Glomerular visceral epithelial cell (primary cell): Measurements from ENCODE around the gene PYY.
A peak's percentile ranks its signal among the peaks of the same experiment; 100 is the strongest.
"Not testable (repeated sequence)": the region's sequence is repeated elsewhere in the genome, so short reads cannot be mapped to it uniquely, and the experiment has no call there.

Experiments
- DNase-seq: peaks from one replicate; pipeline ENCODE4 v3.0.0-alpha.2; 2016; ENCODE audit errors: extremely low spot score

The PYY gene

DNA sequence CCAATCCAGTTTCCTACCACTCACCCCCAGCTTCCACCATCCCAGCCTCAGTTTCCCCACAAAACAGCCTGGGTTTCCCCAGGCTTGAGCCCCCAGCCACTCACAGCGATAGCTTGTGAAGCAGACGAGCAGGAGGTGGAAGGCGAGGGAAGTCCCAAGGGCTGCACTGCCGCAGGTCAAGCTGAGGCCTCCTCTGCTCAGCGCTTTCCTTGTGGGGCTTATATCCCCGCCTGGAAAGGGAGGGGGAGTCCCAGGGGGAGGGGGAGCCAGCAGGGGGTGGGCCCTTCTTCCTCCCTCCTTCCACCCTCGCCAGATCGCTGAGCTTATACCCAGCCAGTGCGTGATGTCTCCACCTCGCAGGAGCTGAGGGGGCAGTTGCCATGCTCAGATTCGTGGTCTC is at the start of gene PYY:
Gene PYY (minus strand): TSS at position 195 of the 400 bp plus-strand sequence. CDS start 457 bp downstream, outside the sequence.
- no peak for DNase-seq

GRCh38 chr17:44002141-44002848 is 48.6 kb upstream of the PYY start:
- DNase-seq, result no peak

- no peak for DNase-seq
Observed at GRCh38 chr17:44001461-44001920, 47.8 kb upstream of the PYY start.

DNA sequence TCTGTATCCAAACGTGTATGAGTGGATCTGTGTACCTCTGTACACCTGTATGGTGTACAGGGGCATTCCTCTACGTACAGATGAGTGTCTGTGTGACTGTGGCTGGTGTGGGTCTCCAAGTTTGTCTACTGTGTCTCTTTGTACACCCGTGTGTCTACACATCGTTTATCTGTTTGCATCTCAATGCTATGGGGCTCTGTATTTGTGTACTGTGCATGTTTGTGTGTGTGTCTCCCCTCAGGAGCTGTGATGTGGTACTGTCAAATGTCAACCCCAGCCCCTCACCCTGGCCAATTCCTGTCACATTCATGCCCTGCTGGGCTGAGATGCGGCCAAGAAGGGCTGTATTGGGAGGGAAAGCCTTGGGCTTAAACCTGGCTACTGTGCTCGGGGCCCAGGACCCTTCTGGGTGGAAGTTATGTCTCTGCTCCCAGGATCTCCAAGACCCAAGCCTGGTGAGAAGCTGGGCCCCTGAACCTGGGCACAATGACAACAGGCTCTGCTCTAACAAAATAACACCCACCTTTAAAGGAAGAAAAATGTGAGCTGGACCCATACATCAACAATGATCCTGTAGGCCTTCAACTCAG is 47.2 kb upstream of the PYY start:
- DNase-seq, result no peak

GRCh38 chr17:44000141-44000860 is 46.6 kb upstream of the PYY start:
- no peak for DNase-seq

GRCh38 chr17:43999024-43999423 is 45.3 kb upstream of the PYY start:
- no peak for DNase-seq

DNA sequence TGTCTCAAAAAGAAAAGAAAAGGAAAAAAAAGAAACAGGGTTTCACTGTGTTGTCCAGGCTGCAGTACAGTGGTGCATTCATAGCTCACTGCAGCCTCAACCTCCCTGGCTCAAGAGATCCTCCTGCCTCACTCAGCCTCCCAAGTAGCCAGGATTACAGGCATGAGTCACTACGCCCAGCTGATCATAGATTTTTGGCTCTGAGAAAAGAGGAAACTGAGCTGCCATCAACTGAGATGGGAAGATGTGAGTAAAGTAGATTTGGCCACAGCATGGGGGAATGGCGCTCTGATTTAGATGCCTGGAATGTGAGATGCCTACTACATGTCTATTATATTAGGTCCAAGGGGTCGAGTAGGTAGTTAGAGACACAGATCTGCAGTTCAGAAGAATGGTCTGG is 44.8 kb upstream of the PYY start:
- DNase-seq, result no peak

- DNase-seq, result not testable (repeated sequence)
Observed at GRCh38 chr17:43997180-43997579, 43.4 kb upstream of the PYY start.

GRCh38 chr17:43995150-43995471 is 41.4 kb upstream of the PYY start:
- no peak for DNase-seq

GRCh38 chr17:43994272-43995149 is 40.8 kb upstream of the PYY start:
- peak; percentile 70 for DNase-seq

GRCh38 chr17:43992641-43993040 is 38.9 kb upstream of the PYY start:
- DNase-seq, result no peak

DNA sequence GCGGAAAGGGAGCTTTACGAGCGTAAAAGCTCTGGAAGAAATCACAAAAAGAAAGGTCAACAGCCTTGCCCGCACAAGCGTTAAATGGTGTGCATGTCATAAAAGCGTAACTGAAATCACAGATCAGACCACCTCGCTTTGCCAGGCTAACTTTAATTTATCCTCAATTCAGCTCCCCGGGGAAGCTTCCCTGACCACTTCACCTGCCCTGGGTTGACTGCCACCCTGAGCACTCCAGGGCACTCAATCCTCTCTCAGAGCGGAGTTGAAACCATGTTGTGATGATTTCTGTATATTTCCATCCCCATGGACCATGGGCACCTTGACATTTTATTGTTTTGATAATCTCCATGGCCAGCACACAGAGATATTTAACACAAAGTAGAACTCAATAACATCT is 34.6 kb upstream of the PYY start:
- no peak for DNase-seq

DNA sequence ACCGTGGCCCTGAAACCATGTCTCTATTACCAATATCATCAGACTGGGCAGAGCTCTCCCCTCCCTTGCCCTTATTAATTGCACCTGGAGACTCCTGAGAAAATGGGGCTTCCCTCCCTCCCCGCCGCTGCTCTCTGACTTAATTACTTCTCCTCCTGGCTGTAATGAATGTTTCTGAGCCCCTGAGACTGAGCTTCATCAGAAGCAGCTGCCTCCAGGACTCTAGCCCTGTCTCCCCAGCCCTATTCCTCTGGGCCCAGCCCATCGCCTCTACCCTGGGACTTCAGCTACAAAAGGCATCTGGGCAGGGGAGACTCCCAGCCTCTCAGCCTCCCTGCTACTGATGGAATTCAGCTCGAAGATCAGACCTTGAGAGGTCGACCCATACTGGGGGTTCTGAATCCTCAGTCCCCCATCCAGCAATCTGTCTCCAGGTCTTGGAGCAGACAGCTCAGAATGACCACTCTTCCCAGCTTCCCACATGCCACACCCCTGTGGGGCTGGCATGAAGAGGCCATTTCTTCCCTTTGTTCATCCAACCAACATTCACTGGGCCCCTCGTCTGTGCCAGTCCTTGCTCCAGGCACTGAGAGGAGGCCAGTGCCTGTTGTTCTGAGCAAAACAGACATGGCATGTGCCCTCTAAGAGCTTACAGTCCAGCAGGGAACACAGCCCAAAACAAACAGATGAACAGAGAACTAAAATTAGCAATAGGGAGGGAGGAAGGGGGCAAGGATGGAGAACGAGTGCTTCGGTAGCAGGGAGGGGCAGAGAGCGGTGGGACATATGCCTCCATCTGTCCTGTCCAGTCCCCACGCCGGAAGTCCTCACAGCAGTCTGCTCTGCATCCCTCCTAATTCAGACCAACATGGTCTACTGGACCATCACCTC is 33.6 kb upstream of the PYY start:
- no peak for DNase-seq

DNA sequence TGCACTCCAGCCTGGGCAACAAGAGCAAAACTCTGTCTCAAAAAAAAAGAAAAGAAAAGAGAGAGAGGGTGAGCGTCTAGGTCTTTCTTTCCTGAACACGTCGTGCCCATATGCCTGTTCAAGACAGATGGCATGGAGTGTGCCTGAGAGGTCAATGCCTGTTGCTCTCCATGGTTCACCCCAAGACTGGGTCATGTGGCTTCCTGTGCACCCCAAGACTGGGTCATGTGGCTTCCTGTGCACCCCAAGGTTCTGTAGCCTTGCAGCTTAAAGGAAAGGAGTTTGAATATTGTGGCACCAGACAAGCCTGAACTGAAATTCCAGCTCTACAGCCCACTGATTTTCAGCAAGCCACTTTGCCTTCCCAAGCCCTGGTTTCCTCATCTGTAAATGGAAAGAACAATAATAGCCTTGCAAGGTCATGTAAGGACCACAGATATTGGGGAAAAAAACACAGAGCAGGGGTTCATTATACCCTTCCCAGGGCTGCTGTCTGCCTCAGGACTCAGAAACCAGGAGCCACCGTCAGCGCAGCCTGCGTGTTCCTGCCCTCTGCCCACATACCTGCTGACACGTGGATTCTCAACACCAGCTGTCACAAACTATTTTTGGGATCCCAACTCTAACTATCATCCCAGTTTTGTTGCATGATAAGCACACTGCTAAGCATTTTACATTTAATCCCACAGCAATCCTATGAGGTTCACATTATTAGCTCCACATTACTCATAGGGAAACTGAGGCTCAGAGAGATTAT is 32.7 kb upstream of the PYY start:
- no peak for DNase-seq

- no peak for DNase-seq
Observed at GRCh38 chr17:43984521-43984920, 30.8 kb upstream of the PYY start.

- DNase-seq, result no peak
Observed at GRCh38 chr17:43983515-43984411, 30.0 kb upstream of the PYY start.

DNA sequence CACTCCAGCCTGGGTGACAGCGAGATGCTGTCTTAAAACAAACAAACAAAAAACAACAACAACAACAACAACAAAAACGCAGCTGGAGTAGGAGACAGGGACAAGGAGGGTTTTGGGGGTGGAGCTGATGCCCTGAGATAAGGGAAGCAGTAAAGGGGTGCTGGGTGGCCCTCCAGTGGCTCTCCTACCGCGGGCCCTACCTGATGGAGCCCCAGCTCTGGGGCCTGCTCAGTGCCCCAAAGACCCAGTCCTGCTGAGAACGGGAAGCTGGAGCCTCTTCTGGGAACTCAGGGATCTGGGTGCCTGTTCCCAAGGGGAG is 29.4 kb upstream of the PYY start:
- DNase-seq, result no peak

- DNase-seq, result no peak
Observed at GRCh38 chr17:43982171-43982570, 28.4 kb upstream of the PYY start.

DNA sequence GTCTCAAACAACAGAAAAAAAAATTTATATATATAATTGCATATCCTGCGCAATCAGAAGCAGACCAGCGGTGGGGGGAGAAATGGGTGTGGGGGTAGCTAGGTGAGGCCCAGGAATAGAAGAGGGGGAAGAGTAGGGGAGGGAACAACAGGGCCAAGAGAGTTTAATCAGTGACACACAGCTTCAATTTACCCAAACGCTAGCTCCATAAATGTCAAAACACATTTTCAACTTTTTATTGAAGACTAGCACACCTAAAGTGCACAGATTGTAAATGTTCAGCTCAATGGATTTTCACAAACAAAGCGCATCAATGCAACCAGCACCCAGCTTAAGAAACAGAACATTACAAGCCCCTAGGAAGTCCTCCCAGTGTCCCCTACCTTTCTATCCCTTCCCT is 25.9 kb upstream of the PYY start:
- DNase-seq, result no peak

GRCh38 chr17:43979011-43979410 is 25.3 kb upstream of the PYY start:
- DNase-seq, result no peak
